Measurements from ENCODE around the gene BTBD2. TPM values are rescaled to one million over a fixed set of nuclear protein-coding genes. Genes with fewer than 3 reads are reported as not detected.

The BTBD2 gene
- total and polyA plus RNA-seq, 2 of the 8 experiments (the other 6 are each of a cell fraction or from before 2014, with no cell fraction given) = 91.7 to 92.3 TPM

GRCh38 chr19:1975162-1975480 lies 40.4 kb downstream of the BTBD2 start:
- WGBS, 2 experiments (ENCODE audit: extremely low coverage in 1 of 2, insufficient coverage in 1 of 2, insufficient read length in 1 of 2, insufficient replicate concordance in 2 of 2, low coverage in 1 of 2, low lambda C conversion rate in 2 of 2, missing lambda C conversion rate in 1 of 2) = 96% methylated on average over 14 of the region's 20 CpGs; no CpG with 5 or more reads in 1 of the 2 experiments
- H3K14ac ChIP-seq (ENCODE audit: insufficient read length) = no peak overlapping the region
- no peak overlapping the region for H2BK20ac ChIP-seq (ENCODE audit: low read length)
- no peak overlapping the region for H3K23ac ChIP-seq (ENCODE audit: insufficient read length)
- peaks cover 16% of the 10 kb centered on the region for H3K79me1 ChIP-seq (ENCODE audit: low read depth, low read length)
- no peak overlapping the region for H4K5ac ChIP-seq (ENCODE audit: insufficient read length, low read depth, low read length)
- no peaks in the 10 kb centered on the region for H3K23me2 ChIP-seq (ENCODE audit: low read depth, low read length)
- H3K56ac ChIP-seq (replicated peaks; ENCODE audit: insufficient read length, low read depth, low read length) = no peak overlapping the region
- peaks cover 25 to 31% of the 10 kb centered on the region in 2 experiments for H4K20me1 ChIP-seq (replicated peaks in 1 of 2; ENCODE audit: control insufficient read depth in 1 of 2, insufficient read depth in 2 of 2, low read length in 2 of 2)
- no peak overlapping the region for H3K4me3 ChIP-seq (ENCODE audit: extremely low read depth in 1 of 4, insufficient read depth in 2 of 4, low read depth in 3 of 4, low read length in 4 of 4)
- POLR2A ChIA-PET (ENCODE audit: partially characterized antibody) = interaction anchor here (0.9 to 1.2 kb wide), 5 partner anchors 10 to 76 kb away, joined by 3 to 5 read pairs (median 3); no protein-coding TSS in a partner anchor
- H2BK12ac ChIP-seq (ENCODE audit: low read depth, low read length) = no peak overlapping the region
- FAIRE-seq (no peak), DNase-seq (ENCODE audit: low read depth in 1 of 2, low spot score in 2 of 2) (no peak)
- no peak overlapping the region for H3K27ac ChIP-seq (ENCODE audit: low read depth, low read length)
- no peak overlapping the region for H3K4ac ChIP-seq (replicated peaks; ENCODE audit: insufficient read length, low read depth, low read length)
- no peaks in the 10 kb centered on the region for H3K4me1 ChIP-seq (replicated peaks in 1 of 4; ENCODE audit: control insufficient read depth in 3 of 4, insufficient read depth in 4 of 4, low read length in 3 of 4)
- H3K4me2 ChIP-seq (ENCODE audit: insufficient read depth in 1 of 2, low read depth in 2 of 2, low read length in 2 of 2) = no peak overlapping the region
- H3K18ac ChIP-seq (ENCODE audit: extremely low read depth, low read length) = no peak overlapping the region
- H3K9ac ChIP-seq (replicated peaks in 1 of 4; ENCODE audit: extremely low read depth in 1 of 4, low read depth in 3 of 4, low read length in 3 of 4) = no peak overlapping the region
- CTCF ChIA-PET (ENCODE audit: partially characterized antibody) = interaction anchor here (0.5 to 1.6 kb wide), 9 partner anchors 22 to 602 kb away, joined by 3 to 6 read pairs (median 4); no protein-coding TSS in a partner anchor
- no peak overlapping the region for H2BK15ac ChIP-seq (ENCODE audit: low read length)
- no peaks in the 10 kb centered on the region for H3K9me3 ChIP-seq (ENCODE audit: insufficient read depth in 2 of 2, low read depth in 1 of 2, low read length in 1 of 2)
- H4K91ac ChIP-seq (replicated peaks; ENCODE audit: insufficient read length, low read length) = no peak overlapping the region
- H2AK5ac ChIP-seq (ENCODE audit: low read depth, low read length) = no peak overlapping the region
- H4K8ac ChIP-seq (ENCODE audit: extremely low read depth, insufficient read depth, low read length) = no peak overlapping the region
- no peak overlapping the region for H2BK120ac ChIP-seq (replicated peaks; ENCODE audit: low read depth, low read length)
- peaks cover 0 to 41% of the 10 kb centered on the region in 2 experiments; a peak in 2 of 4 replicates for H3K79me2 ChIP-seq (ENCODE audit: control insufficient read depth in 1 of 2, insufficient read depth in 2 of 2, low read length in 2 of 2)
- H3K27me3 ChIP-seq (replicated peaks in 1 of 4; ENCODE audit: control insufficient read depth in 3 of 4, extremely low read depth in 1 of 4, insufficient read depth in 3 of 4, low read length in 3 of 4) = no peaks in the 10 kb centered on the region
- no peak overlapping the region for H2BK5ac ChIP-seq (ENCODE audit: low read depth, low read length)
- peaks cover under 1 to 31% (median 2%) of the 10 kb centered on the region in 4 experiments; a peak in 7 of 8 replicates for H3K36me3 ChIP-seq (ENCODE audit: control insufficient read depth in 2 of 4, insufficient read depth in 4 of 4, low read length in 3 of 4)
- no peak overlapping the region for H2AFZ ChIP-seq (ENCODE audit: low read length)
- no peak for TF ChIP-seq KDM1A (IDR thresholded peaks at IDR 0.05; ENCODE audit: borderline replicate concordance, low read length)
- no peak for TF ChIP-seq PHF8 (conservative IDR thresholded peaks at IDR 0.05; ENCODE audit: low read depth, low read length)
- TF ChIP-seq HDAC6 (IDR thresholded peaks at IDR 0.05; ENCODE audit: low read depth, low read length) = no peak
- no peak for TF ChIP-seq CBX8 (IDR thresholded peaks at IDR 0.05; ENCODE audit: borderline replicate concordance, low read depth, low read length)
